IMR-90 (cell line): ENCODE data around the gene RERE.

Experiments used
- RAD21 ChIP-seq: IDR thresholded peaks from 2 replicates; pipeline ENCODE4 v1.6.1; 2012; ENCODE audit warnings: low read length, improper control_type of control experiment
- TF ChIP-seq, protein P1 (sequence below): conservative IDR thresholded peaks from 2 replicates; pipeline ENCODE4 v1.5.1; 2012; ENCODE audit warnings: mild to moderate bottlenecking, low read depth, low read length, improper control_type of control experiment

DNA sequence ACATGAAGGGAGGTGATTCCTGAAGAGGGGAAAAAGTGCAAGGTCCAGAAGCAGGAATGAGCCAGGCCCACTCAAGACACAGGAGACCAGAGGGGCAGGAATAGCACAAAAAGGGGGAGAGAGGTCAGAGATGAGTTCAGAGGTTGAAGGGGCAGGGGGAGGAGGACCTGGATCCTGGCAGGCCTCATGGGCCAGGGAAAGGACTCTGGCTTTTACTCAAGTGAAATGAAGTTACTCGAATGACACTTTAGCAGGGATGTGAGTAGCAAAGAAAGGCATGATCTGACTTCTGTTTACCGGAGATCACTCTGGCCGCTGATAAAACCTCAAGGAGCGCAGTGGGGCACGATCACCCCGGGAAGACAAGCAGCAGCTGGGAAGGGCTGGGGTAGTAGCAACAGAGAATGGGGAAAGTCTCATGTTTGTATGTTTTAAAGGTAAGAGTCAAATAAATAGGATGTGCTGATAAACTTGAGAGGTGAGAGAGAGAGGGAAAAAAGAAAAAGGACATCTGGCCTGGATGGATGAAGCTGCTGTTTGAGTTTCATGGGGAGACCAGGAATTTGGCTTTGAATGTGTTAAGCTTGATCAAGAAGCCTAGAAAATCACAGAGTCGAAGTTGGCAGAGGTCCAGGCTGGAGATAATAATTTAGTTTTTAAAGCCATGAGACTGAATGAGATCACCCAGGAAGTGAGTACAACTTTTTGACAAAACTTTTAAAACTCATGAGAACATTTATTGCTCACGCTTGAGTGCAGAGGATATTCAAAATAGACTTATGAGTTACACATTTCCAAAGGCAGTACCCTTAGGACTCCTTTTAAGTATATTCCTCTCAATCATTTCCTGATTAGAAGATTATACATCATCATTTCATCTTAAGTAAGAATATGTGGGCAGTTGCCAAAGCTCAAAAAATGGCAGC lies 156.0 kb downstream of the RERE start:
- TF ChIP-seq, protein P1, sequence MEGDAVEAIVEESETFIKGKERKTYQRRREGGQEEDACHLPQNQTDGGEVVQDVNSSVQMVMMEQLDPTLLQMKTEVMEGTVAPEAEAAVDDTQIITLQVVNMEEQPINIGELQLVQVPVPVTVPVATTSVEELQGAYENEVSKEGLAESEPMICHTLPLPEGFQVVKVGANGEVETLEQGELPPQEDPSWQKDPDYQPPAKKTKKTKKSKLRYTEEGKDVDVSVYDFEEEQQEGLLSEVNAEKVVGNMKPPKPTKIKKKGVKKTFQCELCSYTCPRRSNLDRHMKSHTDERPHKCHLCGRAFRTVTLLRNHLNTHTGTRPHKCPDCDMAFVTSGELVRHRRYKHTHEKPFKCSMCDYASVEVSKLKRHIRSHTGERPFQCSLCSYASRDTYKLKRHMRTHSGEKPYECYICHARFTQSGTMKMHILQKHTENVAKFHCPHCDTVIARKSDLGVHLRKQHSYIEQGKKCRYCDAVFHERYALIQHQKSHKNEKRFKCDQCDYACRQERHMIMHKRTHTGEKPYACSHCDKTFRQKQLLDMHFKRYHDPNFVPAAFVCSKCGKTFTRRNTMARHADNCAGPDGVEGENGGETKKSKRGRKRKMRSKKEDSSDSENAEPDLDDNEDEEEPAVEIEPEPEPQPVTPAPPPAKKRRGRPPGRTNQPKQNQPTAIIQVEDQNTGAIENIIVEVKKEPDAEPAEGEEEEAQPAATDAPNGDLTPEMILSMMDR: no peak
- TF ChIP-seq RAD21: no peak; the same call in 1 of the 2 replicates
